Duodenal mucosa (tissue), 2 donors: ENCODE results near the gene GNA15.
"Not testable (repeated sequence)": the region's sequence is repeated elsewhere in the genome, so short reads cannot be mapped to it uniquely, and the experiment has no call there.

ENCODE experiments used
- H3K27ac ChIP-seq: one replicate; pipeline ENCODE4 v1.7.0; 2013; ENCODE audit warnings: low read depth, low read length
- H3K27me3 ChIP-seq, 2 donors: one replicate each; pipeline ENCODE4 v1.7.0; 2013; ENCODE audit warnings: low read length in 2 of 2, control low read depth in 1 of 2; ENCODE audit not compliant: insufficient read depth in 2 of 2, control insufficient read depth in 1 of 2
- H3K36me3 ChIP-seq, 2 donors: one replicate each; pipeline ENCODE4 v1.7.0; 2013; ENCODE audit warnings: low read length in 2 of 2, control low read depth in 1 of 2; ENCODE audit not compliant: insufficient read depth in 2 of 2, control insufficient read depth in 1 of 2
- H3K4me1 ChIP-seq, 2 donors: one replicate each; pipeline ENCODE4 v1.7.0; 2013; ENCODE audit warnings: low read length in 2 of 2, control low read depth in 1 of 2; ENCODE audit not compliant: insufficient read depth in 2 of 2, control insufficient read depth in 1 of 2
- H3K4me3 ChIP-seq, 2 donors: one replicate each; pipeline ENCODE4 v1.7.0; 2013; ENCODE audit warnings: low read length in 2 of 2, low read depth in 1 of 2
- H3K9ac ChIP-seq, 2 donors: one replicate each; pipeline ENCODE4 v1.7.0; 2013; ENCODE audit warnings: low read length in 2 of 2, low read depth in 1 of 2
- H3K9me3 ChIP-seq, 2 donors: one replicate each; pipeline ENCODE4 v1.7.0; 2013; ENCODE audit warnings: low read length in 2 of 2, control low read depth in 1 of 2; ENCODE audit not compliant: control insufficient read depth in 1 of 2

GNA15 gene

DNA sequence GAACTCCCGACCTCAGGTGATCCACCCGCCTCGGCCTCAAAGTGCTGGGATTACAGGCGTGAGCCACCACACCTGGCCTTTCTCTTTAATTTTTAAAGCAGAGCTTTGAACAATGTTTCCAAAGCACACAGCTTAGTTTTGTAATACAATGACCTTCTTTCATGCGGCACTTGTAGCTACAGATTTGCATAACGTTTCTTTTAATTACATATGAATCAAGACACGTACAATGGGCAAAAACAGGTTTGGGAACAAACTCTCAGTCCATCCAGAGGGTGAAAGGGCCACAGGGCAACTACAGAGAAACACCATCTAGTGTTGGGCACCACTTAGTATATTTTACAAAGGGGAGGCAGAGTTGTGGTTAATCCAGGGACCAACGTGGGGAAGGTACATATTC lies 23.7 kb downstream of the GNA15 start:
- Histone ChIP-seq H3K36me3 (peaks cover 0 to 4% of the 10 kb centered on the region in 2 donors), H3K9ac (no peak overlapping the region), H3K4me1 (peaks cover 0 to 5% of the 10 kb centered on the region in 2 donors), H3K9me3 (peaks cover 0 to 7% of the 10 kb centered on the region in 2 donors), H3K27ac (no peak overlapping the region), H3K27me3 (peaks cover 0 to 7% of the 10 kb centered on the region in 2 donors), H3K4me3 (no peak overlapping the region)

DNA sequence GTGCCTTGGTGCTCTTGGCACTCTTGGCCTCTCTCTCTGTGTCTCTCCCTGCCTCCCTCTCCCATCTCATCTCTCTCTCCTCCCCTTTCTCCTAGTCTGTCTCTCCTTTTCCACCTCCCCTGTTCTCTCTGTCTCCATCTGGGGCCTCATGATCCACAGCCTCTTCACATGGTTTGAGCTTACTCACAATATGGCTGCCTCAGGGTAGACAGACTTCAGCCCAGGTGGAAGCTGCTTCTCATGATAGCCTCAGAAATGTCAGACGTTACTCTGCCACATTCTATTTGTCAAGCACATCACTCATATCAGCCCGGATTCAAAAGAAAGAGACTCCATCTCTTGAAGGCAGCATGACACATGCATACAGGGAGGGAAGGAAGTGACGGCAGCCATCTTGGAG lies 24.4 kb downstream of the GNA15 start:
- peaks cover 0 to 5% of the 10 kb centered on the region in 2 donors for H3K4me1 ChIP-seq
- H3K4me3 ChIP-seq = no peak overlapping the region
- H3K36me3 ChIP-seq = peaks cover 0 to 4% of the 10 kb centered on the region in 2 donors
- no peak overlapping the region for H3K27ac ChIP-seq
- no peak overlapping the region for H3K9ac ChIP-seq
- peaks cover 0 to 7% of the 10 kb centered on the region in 2 donors for H3K9me3 ChIP-seq
- H3K27me3 ChIP-seq = peaks cover 0 to 7% of the 10 kb centered on the region in 2 donors

DNA sequence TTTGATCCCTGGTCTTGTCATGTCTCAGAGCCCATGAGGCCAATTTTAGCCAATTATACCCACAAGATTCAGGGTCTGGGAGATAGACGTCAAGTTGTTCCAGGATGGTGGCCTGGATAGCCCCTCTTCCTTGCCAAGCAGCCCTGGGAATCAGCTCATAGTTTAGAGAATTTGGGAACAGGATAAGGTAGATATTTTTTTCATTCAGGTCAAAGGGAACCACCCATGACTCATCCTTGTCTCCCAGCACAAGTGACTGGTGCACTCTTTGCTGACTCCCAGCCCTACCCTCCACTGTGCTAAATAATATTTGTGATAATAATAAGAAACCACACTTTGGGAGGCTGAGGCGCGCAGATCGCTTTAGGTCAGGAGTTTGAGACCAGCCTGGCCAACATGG lies 25.6 kb downstream of the GNA15 start:
- Histone ChIP-seq H3K36me3 (peaks cover 0 to 4% of the 10 kb centered on the region in 2 donors), H3K4me3 (no peak overlapping the region), H3K4me1 (no peaks in the 10 kb centered on the region), H3K9me3 (peaks cover 0 to 7% of the 10 kb centered on the region in 2 donors), H3K27ac (no peak overlapping the region), H3K9ac (no peak overlapping the region), H3K27me3 (peaks cover 0 to 4% of the 10 kb centered on the region in 2 donors)

DNA sequence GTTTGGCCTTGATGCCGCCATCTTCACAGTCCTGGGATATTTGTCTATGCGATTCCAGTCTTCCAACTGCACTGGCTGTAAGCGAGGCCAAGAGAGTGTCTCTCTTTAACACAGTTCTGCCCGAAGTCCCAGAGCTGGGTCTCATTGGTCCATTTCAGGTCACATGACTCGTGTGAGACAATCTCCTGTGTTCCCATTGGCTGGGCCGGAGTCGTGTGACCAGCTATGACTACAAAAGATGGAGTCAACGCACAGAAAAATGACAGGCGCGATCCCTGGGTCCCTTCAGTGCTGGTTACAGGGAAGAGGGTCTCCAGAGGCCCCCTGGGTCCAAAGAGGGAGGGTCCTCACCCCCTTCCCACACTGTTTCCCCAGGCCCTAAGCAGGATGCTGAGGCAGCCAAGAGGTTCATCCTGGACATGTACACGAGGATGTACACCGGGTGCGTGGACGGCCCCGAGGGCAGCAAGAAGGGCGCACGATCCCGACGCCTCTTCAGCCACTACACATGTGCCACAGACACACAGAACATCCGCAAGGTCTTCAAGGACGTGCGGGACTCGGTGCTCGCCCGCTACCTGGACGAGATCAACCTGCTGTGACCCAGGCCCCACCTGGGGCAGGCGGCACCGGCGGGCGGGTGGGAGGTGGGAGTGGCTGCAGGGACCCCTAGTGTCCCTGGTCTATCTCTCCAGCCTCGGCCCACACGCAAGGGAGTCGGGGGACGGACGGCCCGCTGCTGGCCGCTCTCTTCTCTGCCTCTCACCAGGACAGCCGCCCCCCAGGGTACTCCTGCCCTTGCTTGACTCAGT lies 26.8 kb downstream of the GNA15 start:
- no peak overlapping the region for H3K27ac ChIP-seq
- no peaks in the 10 kb centered on the region for H3K4me1 ChIP-seq
- H3K9ac ChIP-seq = no peak overlapping the region
- H3K9me3 ChIP-seq = peaks cover 0 to 7% of the 10 kb centered on the region in 2 donors
- H3K4me3 ChIP-seq = no peak overlapping the region
- H3K36me3 ChIP-seq = peaks cover 0 to 4% of the 10 kb centered on the region in 2 donors
- peaks cover 0 to 2% of the 10 kb centered on the region in 2 donors for H3K27me3 ChIP-seq

DNA sequence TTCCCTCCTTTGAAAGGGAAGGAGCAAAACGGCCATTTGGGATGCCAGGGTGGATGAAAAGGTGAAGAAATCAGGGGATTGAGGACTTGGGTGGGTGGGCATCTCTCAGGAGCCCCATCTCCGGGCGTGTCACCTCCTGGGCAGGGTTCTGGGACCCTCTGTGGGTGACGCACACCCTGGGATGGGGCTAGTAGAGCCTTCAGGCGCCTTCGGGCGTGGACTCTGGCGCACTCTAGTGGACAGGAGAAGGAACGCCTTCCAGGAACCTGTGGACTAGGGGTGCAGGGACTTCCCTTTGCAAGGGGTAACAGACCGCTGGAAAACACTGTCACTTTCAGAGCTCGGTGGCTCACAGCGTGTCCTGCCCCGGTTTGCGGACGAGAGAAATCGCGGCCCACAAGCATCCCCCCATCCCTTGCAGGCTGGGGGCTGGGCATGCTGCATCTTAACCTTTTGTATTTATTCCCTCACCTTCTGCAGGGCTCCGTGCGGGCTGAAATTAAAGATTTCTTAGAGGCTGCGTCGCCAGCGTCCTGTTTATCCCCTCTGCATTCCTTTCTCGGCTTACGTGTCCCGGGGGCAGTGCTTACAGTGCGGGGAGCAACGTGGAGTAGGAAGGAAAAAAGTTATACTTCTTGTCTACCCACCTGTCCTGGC lies 27.5 kb downstream of the GNA15 start:
- Histone ChIP-seq H3K4me1 (no peaks in the 10 kb centered on the region), H3K9me3 (peaks cover 0 to 7% of the 10 kb centered on the region in 2 donors), H3K36me3 (peaks cover 0 to 4% of the 10 kb centered on the region in 2 donors), H3K9ac (no peak overlapping the region), H3K4me3 (no peak overlapping the region), H3K27ac (no peak overlapping the region), H3K27me3 (no peaks in the 10 kb centered on the region)

DNA sequence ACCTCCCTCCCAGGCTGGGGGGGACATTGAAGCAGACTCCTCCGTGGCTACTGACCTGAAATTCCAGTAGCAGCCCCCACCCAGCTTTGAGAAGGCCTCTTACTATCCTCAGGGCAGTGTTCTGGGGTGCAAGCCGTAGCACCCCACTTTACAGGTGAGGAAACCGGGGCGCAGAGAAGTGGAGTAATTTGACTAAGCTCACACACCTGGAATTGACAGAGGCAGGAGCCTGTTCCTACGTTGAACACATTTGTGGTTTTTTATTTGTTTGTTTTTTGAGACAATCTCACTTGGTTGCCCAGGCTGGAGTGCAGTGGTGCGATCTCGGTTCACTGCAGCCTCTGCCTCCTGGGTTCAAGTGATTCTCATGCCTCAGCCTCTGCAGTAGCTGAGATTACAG lies 28.1 kb downstream of the GNA15 start:
- no peak overlapping the region for H3K27ac ChIP-seq
- H3K9ac ChIP-seq = no peak overlapping the region
- no peaks in the 10 kb centered on the region for H3K4me1 ChIP-seq
- peaks cover 0 to 4% of the 10 kb centered on the region in 2 donors for H3K36me3 ChIP-seq
- H3K27me3 ChIP-seq = no peaks in the 10 kb centered on the region
- no peak overlapping the region for H3K4me3 ChIP-seq
- peaks cover 0 to 7% of the 10 kb centered on the region in 2 donors for H3K9me3 ChIP-seq

DNA sequence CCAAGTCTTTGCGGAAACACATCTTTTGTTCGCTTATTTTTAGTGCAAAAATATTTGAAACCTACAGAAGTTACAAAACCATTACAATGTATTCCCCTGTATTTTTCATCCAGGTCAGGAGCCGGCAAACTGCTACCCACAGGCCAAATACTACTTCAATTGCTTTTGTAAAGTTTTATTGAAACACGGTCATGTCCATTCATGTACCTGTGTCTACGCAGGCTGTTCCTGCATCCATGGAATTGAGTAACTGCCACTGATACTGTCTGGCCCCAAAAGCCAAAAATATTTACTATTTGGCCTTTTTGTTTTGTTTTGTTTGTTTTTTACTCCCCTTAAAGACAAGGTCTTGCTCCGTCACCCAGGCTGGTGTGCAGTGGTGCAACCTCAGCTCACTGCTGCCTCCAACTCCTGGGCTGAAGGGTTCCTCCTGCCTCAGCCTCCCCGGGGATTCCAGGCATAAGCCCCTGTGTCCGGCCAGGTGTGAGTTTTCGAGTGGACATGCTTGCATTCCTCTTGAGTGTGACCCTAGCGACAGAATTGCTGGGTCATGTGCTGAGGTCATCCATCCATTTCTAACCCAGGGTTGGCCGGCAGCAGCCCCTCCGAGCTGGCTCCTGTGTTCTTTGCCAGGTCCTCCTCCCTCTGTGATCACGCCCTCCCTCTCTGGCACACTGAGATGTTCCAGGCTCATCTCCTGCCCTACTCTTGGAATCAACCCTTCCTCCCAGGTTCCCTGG lies 31.9 kb downstream of the GNA15 start:
- no peaks in the 10 kb centered on the region for H3K36me3 ChIP-seq
- no peak overlapping the region for H3K9ac ChIP-seq
- H3K9me3 ChIP-seq = no peaks in the 10 kb centered on the region
- no peaks in the 10 kb centered on the region for H3K4me1 ChIP-seq
- no peak overlapping the region for H3K27ac ChIP-seq
- H3K4me3 ChIP-seq = no peak overlapping the region
- no peaks in the 10 kb centered on the region for H3K27me3 ChIP-seq

DNA sequence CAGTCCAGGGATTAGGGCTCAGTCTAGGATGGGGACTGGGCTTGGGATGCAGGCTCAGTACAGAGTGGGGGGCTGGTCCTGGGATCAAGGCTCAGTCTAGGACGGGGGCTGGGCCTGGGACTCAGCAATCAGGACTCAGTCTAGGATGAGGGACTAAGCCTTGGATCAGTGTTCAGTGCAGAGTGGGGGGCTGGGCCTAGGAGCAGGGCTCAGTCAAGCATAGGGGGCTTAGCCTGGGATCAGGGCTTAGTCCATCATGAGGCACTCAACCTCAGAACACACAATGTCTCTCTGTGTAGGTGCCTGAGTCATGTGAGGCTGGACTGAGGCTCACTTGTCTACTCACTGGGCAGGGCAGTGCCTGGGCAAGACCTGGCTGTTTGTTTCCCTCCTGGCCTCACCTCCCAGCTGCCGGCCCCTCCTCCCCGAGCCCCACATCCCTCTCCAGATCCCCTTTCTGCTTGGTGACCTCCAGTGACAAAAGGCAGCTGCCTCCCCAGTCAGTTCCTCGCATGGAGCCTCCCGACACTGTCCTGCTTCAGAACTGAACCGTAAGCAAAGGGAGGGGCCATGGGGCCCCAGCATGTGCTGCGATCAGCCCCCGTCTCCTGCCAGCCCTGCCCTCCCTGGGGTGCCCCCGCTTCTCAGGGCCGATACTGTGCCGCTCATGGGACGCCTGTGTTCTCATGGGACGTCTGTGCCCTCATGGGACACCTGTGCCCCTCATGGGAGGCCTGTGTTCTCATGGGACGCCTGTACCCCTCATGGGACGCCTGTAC lies 36.2 kb downstream of the GNA15 start:
- Histone ChIP-seq H3K9ac (no peak overlapping the region), H3K9me3 (no peaks in the 10 kb centered on the region), H3K27me3 (no peaks in the 10 kb centered on the region), H3K27ac (no peak overlapping the region), H3K36me3 (no peaks in the 10 kb centered on the region), H3K4me1 (peaks cover 11 to 12% of the 10 kb centered on the region in 2 donors), H3K4me3 (no peak overlapping the region)

DNA sequence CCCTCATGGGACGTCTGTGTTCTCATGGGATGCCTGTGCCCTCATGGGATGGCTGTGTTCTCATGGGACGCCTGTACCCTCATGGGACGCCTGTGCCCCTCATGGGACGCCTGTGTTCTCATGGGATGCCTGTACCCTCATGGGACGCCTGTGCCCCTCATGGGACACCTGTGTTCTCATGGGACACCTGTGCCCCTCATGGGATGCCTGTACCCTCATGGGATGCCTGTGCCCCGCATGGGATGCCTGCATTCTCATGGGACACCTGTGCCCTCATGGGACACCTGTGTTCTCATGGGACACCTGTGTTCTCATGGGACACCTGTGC lies 36.8 kb downstream of the GNA15 start:
- H3K27ac ChIP-seq = not testable (repeated sequence)
- H3K4me1 ChIP-seq = peaks cover 16% of the 10 kb centered on the region in 2 donors

More for the DNA sequence above, 36.8 kb downstream of the GNA15 start:
- not testable (repeated sequence) for H3K4me3 ChIP-seq, H3K27me3 ChIP-seq, H3K36me3 ChIP-seq, H3K9me3 ChIP-seq, H3K9ac ChIP-seq
